ENCODE measurements around the gene RHOXF2B. TPM values are rescaled to one million over a fixed set of nuclear protein-coding genes. Genes with fewer than 3 reads are reported as not detected.

RHOXF2B gene
- polyA plus RNA-seq, 4 donors = 0.14 to 0.94 TPM; not detected in 2

DNA sequence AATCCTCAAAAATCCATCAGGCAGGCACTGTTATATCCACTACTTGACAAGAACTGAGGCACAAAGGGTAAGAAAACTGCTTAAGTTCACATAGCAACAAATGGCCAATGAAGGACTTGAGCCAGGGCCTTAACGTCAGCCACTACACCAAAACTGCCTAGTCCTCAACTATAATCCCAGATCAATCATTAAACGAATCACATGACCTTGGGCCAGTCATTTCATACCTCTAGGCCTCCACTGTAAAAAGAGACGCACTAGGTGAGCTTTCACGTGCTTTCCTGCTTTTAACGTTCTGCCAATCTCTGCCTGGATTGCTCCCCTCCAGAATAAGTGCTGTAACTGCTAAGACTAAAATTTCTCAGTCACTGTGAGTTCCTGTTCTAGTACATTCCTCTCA, 54.7 kb downstream of the RHOXF2B start:
- no peak for DNase-seq (ENCODE audit: low read depth in 4 of 4, low spot score in 2 of 4)

Other genes starting within 250 kb of the RHOXF2B start
- 10 to 100 TPM; 24.3 to 39.4 (median 34.0) TPM for gene UPF3B, start 224.7 kb downstream of the RHOXF2B start, polyA plus RNA-seq (ENCODE audit: insufficient read length in 4 of 4)
- 10 to 100 TPM in 3 of 4 donors, 1 to 10 TPM in 1; 9.3 to 13.5 (median 12.2) TPM for gene RNF113A, start 206.0 kb downstream of the RHOXF2B start, polyA plus RNA-seq (ENCODE audit: insufficient read length in 4 of 4)
- 100 to 1,000 TPM; 118 to 179 (median 134) TPM for gene NDUFA1, start 205.9 kb downstream of the RHOXF2B start, polyA plus RNA-seq (ENCODE audit: insufficient read length in 4 of 4)
- under 1 TPM in 3 of 4 donors, not detected in 1; 0.34 to 0.77 (median 0.49) TPM for gene AKAP14, start 181.8 kb downstream of the RHOXF2B start, polyA plus RNA-seq (ENCODE audit: insufficient read length in 4 of 4)
- 10 to 100 TPM; 12.3 to 18.2 (median 15.9) TPM for gene NKAP, start 133.9 kb downstream of the RHOXF2B start, polyA plus RNA-seq (ENCODE audit: insufficient read length in 4 of 4)
- 1 to 10 TPM in 2 of 4 donors, under 1 TPM in 2; 0.17 to 3.9 (median 1.6) TPM for gene RHOXF1, start 38.2 kb upstream of the RHOXF2B start, polyA plus RNA-seq (ENCODE audit: insufficient read length in 4 of 4)
- under 1 TPM in 1 of 4 donors, not detected in 3; 0.25 TPM for gene RHOXF2, start 80.9 kb upstream of the RHOXF2B start, polyA plus RNA-seq (ENCODE audit: insufficient read length in 4 of 4)
- gene ZBTB33, start 173.1 kb upstream of the RHOXF2B start, polyA plus RNA-seq (ENCODE audit: insufficient read length in 4 of 4) = 10 to 100 TPM; 22.4 to 27.5 (median 25.5) TPM
- gene TMEM255A, start 233.8 kb upstream of the RHOXF2B start, polyA plus RNA-seq (ENCODE audit: insufficient read length in 4 of 4) = under 1 TPM; 0.25 to 0.95 (median 0.52) TPM